AG09319 (cell line): ENCODE results near the gene NGLY1.

Experiments used
- DNase-seq: peaks from one replicate; pipeline ENCODE4 v3.0.0-alpha.2; 2010; ENCODE audit warnings: low read depth; ENCODE audit errors: extremely low read depth
- TF ChIP-seq, protein P1 (sequence below): IDR thresholded peaks from 2 replicates; pipeline ENCODE4 v1.5.1; 2011; ENCODE audit warnings: low read depth, mild to moderate bottlenecking, inconsistent platforms, low read length, moderate library complexity

The NGLY1 gene, protein sequence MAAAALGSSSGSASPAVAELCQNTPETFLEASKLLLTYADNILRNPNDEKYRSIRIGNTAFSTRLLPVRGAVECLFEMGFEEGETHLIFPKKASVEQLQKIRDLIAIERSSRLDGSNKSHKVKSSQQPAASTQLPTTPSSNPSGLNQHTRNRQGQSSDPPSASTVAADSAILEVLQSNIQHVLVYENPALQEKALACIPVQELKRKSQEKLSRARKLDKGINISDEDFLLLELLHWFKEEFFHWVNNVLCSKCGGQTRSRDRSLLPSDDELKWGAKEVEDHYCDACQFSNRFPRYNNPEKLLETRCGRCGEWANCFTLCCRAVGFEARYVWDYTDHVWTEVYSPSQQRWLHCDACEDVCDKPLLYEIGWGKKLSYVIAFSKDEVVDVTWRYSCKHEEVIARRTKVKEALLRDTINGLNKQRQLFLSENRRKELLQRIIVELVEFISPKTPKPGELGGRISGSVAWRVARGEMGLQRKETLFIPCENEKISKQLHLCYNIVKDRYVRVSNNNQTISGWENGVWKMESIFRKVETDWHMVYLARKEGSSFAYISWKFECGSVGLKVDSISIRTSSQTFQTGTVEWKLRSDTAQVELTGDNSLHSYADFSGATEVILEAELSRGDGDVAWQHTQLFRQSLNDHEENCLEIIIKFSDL

DNA sequence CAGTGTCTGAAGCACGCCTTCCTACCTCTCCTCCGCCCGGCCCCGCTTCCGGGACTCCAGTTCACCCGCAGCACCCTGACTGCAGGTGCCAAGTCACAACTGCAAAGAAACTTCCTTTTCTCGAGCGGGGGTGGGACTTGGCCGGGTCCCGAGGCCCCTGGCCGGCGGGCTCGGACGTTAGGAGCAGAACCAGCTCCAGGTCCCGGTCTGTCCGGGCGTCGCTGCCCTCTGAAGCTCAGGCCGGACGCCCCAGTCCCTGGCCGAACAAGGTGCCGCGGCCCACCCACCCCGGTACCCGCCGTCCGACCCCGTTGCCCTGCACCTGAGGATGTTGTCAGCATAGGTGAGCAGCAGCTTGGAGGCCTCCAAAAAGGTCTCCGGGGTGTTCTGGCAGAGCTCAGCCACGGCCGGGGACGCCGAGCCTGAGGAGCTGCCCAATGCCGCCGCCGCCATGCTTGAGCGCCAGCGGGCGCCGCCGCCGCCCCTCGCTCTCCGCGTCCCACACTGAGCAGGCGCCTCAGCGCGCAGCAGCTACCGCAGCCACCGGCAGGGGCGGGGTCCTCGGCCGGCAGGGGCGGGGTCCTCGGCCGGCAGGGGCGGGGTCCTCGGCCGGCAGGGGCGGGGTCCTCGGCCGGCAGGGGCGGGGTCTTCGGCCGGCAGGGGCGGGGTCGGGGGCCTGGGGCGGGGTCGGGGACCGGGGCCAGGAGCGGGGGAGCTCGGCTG lies at the start of gene NGLY1:
NGLY1 (minus strand) TSS at position 506 of the 723 bp plus-strand sequence; CDS start at position 453, 53 bp downstream.
- TF ChIP-seq, protein P1, sequence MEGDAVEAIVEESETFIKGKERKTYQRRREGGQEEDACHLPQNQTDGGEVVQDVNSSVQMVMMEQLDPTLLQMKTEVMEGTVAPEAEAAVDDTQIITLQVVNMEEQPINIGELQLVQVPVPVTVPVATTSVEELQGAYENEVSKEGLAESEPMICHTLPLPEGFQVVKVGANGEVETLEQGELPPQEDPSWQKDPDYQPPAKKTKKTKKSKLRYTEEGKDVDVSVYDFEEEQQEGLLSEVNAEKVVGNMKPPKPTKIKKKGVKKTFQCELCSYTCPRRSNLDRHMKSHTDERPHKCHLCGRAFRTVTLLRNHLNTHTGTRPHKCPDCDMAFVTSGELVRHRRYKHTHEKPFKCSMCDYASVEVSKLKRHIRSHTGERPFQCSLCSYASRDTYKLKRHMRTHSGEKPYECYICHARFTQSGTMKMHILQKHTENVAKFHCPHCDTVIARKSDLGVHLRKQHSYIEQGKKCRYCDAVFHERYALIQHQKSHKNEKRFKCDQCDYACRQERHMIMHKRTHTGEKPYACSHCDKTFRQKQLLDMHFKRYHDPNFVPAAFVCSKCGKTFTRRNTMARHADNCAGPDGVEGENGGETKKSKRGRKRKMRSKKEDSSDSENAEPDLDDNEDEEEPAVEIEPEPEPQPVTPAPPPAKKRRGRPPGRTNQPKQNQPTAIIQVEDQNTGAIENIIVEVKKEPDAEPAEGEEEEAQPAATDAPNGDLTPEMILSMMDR, result no peak
- DNase-seq, result no peak

DNA sequence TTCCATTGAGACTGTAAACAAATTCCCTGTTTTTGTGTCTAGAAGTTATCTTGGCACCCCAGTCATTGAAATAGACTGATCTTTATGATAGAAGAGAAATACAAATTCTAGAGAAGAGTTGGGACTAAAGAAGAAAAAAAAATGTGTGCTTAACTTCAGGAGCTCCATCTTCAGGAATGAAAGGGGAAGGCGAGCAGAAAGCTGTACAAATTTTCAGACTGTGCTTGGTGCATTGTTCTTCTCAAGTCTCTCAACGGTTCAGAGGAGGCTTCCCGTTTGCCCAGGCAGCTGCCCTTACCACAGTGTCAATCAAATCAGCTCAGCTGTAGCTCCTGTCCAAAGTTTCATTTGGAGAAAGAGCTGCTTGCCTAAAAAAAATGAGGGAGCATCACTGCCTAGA lies 48.3 kb upstream of the NGLY1 start:
- DNase-seq, result no peak
- TF ChIP-seq, protein P1, result peak; percentile 50

DNA sequence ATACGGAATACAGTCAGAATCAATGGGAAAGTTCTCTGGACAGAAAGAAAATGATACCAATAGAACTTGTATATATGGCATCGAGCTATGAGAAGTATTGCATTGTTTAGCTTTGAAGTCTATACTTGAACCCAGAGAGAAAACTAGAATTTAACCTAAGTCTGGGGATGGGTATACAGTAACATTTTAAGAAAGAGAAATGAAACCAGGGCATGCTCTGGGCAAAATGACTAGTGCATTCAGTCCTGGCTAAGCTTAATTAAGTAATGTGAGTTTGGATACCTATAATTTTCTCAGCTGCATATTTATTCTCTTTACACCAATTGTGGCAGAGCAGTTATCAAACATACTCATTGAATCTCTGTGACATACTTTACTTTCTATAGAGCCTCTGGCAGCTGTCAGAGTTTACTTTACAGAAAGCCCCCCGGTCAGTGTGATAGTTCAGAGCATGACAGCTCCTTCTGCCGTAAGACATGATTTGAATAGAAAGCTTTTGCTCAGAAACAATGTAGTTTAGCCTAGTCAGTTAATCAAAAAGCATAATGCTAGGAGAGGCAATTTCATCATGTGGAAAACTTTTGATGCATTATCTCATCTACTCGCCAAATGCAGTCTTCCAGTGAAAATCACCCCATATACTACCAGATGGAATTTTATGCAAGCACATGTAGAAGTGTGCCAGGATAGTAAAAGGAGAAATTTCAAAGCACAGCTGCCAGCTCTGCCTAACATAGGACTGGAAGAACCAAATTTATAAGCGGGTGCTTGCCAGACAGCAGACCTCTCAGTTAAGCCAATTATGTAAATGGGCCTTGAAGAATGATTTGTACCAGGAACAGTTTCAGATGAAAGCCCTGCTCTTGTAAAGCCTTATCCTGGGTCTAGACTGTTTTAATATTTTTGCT lies 47.4 kb upstream of the NGLY1 start:
- TF ChIP-seq, protein P1, result no peak
- DNase-seq, result no peak

DNA sequence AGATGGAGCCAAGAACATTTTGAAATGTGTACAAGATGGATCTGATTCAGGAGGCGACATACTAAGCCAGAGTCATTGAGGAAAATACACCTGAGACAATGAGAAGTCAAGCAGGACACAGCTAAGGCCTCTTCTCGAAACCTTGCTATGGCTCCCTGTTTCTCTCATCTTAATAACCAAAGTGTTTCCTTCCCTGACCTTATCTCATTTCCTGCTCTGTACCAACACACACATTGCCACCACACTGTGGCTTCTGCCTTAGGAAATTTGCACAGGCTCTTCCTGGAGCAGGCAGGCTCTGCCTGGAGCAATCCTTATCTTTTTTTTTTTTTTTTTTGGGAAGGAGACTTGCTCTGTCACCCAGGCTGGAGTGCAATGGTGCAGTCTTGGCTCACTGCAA lies 43.3 kb upstream of the NGLY1 start:
- TF ChIP-seq, protein P1, result no peak
- no peak for DNase-seq

DNA sequence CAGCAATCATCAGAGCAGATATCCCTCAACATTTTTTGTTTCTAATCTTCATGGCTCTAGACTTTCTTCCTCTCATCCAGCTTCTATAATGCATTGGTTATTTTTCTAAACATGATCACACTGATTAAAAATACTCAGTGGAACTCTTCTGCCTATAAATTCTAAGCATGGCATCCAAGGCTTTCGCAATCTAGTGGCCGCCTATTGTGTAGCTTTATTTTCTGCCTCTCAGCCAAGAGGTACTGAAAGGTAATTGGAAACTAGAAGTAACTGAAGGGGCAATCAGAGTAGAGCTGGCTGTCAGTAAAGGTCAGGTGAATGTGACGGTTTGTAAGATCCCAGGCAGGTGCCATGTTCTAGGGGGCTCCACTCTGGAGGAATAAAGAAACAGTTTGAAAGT lies 40.1 kb upstream of the NGLY1 start:
- no peak for DNase-seq
- TF ChIP-seq, protein P1, result no peak

DNA sequence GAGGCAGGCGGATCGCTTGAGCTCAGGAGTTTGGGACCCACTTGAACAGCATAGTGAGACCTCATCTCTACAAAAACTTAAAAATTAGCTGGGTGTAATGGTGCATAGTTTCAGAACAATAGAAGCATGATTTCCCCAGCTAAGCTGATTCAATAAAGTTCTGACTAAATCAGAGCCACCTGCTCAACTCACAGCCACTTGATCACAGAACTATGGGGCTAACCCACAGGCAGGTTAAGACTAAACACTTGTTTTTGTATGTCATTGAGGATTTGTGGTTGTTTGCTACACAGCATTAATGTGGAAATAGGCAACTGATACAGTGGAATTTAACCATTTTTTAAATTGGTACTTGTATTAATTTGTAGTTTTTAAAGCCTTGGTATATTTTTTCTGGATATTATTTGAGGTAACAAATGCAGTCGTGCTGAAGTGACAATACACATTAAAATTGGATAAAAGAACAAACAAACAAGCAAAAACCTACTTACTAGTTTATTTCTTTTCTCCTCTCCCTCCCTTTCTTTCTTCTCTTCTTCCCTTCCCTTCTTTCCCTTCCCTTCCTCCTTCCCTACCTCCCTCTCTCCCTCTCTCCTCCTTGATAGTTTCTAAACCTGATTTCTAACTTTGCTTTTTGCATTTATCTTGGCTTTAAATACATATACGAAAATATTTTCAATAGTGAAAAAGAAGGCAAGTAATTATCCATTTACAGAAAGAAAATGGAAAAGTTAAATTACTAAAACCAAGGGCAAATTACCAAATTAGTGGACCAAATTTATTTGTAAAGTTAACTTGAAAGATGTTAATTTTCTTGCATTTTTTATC lies 38.7 kb upstream of the NGLY1 start:
- DNase-seq, result no peak
- TF ChIP-seq, protein P1, result no peak
